Pons (tissue), 1 donor: ENCODE results near the gene EFL1.
A peak's percentile ranks its signal among the peaks of the same experiment; 100 is the strongest.
"Not testable (repeated sequence)": the region's sequence is repeated elsewhere in the genome, so short reads cannot be mapped to it uniquely, and the experiment has no call there.

Experiments
- DNase-seq: peaks from one replicate; pipeline ENCODE4 v3.0.0-alpha.2; 2016; ENCODE audit warnings: low spot score

Gene EFL1

DNA sequence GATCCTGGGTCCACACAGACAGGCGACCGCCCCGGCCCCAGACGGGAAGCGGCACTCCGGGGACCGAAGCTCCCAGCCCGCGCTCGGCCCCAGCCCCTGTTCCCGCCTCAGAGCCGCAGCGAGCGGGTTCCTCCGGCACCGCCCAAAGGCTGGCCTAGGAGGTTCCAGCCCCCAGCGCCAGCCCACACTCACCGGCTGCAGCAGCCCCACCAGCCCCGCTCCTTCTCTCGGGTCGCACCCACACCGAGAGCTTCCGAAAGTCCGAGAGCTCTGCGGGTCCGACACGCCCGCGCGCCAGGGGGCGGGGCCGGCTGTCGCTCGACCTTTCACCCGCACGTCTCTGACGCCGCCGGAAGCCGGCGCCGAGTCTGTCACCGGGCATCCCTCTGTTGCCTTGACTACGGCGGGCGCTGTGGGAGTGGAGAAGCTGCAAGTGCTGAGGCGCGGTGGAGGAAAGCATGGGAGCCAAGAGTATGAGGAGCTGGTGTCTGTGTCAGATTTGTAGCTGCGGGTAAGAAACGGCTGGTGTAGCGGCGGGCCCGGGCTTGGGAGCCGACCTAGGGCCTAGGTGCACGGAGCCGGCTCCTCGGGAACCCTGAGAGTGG, at the start of gene EFL1, which contains the start of gene SAXO2:
Gene EFL1 (minus strand): TSS at position 313 of the 605 bp plus-strand sequence. CDS start 956 bp downstream, outside the sequence.
Gene SAXO2 (plus strand): TSS at position 397 of the 605 bp plus-strand sequence. CDS start 62 bp downstream, at position 459.
- peak; percentile 88 for DNase-seq

DNA sequence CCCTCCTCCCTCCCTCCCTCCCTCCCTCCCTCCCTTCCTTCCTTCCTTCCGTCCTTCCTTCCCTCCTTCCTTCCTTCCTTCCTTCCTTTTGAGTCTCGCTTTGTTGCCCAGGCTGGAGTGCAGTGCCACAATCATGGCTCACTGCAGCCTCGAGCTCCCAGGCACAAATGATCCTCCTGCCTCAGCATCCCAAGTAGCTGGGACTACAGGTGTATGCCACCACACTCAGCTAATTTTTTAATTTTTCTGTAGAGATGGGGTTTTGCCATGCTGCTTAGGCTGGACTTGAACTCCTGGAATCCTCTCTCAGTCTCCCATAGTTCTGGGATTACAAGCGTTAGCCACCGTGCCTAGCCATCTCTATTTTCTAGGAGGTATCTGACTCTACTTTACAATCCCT, 48.8 kb upstream of the EFL1 start:
- DNase-seq: not testable (repeated sequence)

DNA sequence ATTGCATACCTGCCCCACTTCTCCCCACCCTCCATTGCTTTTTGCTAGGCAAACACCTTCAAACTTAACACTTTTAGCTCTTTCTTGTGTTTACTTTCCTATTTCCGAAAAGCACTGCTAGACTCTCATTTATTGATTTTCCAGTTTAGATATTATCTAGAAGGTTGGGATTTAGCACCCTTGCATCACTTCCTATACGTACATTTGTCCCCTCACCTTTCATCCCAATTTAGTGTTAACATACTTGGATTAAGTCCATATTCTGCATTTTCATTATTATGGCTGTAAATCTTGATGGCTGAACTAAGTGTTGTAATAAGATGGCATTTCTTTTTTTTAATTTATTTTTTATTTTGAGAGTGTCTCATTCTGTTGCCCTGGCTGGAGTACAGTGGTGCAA, 47.3 kb upstream of the EFL1 start:
- DNase-seq: no peak

DNA sequence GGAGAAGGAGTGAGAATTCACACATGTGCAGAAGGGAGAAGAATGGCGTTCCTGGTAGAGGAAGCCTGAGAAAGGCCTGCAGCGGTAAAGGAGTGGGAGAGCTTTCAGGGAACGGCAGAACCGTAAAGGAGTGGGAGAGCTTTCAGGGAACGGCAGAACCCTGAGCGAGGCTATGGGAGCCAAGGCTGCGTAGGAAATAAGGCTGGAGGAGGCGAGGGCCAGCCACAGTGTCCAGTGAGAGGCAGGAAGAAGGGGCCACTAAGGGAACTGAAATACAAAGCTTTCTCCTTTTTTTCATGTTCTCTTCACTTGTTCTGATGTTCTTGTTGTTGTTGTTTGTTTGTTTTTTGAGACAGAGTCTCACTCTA, 45.2 kb upstream of the EFL1 start:
- no peak for DNase-seq

DNA sequence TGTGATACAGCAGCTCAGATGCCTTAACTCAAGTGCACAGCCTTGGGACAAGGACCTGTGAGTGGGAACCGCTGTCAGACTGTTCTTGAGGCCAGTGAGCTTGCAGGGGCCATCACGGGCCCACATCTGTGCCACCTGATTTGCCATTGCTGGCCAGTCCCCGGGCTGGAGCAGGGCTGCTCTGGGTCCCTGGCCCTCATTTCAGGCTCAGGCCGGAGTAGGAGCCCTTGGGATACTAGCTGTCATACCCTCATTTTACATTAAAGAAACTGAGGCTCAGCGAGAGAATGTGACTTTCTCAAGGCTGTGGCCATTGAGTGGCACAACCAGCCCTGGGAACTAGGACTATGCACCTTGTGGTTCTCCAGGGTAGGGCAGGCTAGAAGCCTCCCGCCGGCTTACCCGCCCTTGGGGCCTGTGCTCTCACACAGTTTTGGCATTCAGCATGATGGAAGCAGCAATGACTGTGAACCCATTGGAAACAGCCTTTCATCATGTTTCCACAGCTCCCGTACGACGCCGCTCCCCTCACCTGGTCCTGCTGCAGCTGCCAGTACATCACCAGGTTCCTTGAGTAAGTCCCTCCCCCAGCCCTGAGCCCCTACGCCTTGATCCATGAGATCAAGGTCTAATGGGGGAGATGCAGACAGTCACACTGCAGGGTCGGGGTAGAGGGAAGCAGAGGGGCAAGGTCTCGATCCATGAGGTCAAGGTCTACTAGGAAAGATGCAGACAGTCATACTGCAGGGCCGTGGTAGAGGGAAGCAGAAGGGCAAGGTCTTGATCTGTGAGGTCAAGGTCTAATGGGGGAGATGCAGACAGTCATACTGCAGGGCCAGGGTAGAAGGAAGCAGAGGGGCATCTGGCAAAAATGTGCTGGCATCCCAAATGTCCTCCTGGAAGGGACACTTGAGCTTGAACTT, 44.5 kb upstream of the EFL1 start:
- DNase-seq: no peak

DNA sequence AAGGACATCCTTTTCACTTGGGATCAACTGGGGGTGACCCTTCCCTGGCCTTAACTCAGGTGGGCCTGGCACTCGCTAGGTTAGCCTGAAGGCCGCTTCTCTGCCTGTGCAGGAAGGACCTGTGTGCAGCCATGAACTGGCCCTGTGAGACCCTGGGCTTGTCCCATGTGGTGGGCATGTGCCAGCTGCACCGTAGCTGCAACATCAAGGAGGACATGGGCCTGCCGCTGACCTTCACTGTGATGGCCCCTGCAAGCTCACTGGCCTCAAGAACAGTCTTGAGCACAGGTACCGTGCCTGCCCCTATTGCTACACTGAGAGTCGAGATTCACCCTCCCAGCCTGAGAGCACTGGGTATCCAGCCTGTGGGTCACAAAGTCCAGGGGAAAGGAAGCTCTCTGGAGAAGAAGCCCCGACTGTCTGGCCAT, 43.1 kb upstream of the EFL1 start:
- DNase-seq: no peak

DNA sequence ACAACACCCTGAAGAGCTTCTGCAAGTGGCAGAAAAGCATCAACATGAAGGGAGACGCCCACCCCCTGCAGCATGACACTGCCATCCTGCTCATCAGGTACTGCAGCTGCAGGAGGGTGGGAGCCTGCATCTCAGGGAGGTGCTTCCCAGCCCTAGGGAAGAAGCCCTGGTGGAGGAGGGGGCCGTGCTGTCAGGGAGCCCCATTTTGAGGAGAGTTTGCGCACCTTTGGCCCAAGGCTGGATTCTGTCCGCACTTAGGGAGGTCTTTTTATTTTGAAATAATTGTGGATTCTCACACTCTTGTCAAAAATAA, 42.2 kb upstream of the EFL1 start:
- DNase-seq: no peak

DNA sequence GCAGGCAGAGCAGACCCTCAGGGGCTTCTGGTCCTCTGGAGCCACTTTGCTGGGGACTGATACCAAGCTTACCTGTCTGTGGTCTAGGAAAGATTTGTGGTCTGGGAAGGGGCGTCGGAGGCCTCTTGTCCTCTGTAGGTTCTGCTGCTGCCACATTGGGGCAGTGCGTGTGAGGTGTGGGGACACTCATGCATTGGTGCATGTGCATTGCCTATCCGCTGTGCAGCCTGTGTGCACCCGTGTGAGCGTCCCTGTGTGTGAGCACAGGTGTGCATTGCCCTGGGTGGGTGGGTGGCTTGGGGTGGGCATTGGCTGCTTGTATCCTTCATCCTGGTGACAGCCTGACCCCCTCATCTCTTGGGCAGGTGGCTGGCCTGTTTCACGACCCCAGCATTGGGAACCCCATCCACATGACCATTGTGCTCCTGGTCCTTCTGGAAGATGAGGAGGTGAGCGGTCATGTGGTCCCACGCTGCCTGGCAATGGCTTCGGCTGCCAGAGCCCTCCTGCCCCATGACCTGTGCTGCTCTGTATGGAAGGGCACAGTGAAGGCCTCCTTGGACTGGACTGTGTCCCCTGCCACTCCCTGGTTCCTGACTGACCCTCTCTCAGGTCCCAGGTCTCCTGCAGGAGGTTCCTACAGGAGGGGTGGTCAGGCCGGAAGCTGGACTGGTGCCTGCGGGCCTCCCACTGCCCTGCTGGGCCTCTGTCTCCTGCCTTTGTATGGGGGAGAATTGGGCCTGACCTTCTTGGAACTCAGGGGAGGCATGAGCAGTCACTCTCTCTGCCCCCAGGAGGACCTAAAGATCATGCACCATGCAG, 41.6 kb upstream of the EFL1 start:
- no peak for DNase-seq

DNA sequence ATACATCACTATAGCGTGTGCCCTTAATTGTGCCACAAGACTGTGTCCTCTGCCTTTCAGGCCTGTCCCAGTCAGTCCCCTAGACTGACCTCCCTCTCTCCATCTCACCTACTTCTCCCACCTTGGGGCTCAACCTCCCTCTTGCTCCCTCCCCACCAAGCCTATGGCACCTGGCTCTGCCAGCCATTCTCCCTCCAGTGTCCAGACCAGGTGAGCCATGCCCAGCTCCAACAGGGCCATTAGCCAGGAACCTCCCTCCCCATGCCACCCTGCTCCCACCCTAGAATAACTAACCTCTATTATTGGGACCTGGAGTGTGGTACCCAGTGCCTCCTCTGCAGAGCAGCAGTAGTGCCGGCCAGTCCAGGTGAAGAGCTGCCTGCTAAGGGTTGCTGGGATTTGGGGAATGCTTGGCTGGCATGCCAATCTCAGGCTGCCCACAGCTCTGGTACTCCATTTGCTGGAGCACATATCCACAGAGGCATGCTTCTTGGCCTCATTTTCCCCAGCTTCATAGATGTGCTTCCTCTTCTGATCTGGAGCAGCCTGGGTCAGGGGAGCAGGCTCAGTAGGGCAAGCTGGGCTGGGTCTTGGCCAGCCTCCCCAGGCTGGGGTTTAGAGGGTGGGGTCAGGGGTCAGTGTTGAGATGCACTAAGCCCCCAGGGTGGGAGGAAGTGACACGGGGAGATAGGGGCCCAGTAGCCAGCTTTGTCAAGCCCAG, 38.9 kb upstream of the EFL1 start:
- DNase-seq: no peak

DNA sequence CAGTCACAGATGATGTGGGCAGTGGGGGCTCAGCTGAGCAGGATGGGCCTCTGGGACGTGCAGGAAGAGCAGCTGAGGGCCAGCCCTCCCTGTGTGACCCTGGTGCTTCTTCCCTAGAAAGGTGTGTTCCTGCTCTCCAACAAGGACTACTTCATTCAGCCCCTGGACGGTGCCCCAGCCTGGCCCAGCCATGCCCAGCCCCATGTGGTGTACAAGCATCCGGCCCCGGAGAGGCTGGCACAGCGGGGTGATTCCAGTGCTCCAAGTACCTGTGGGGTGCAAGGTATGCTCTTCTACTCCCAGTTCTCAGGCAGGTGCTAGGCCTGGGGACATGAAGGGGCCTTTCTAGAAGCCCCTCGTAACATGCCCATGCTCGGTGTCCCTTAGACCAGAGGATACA, 38.3 kb upstream of the EFL1 start:
- no peak for DNase-seq

DNA sequence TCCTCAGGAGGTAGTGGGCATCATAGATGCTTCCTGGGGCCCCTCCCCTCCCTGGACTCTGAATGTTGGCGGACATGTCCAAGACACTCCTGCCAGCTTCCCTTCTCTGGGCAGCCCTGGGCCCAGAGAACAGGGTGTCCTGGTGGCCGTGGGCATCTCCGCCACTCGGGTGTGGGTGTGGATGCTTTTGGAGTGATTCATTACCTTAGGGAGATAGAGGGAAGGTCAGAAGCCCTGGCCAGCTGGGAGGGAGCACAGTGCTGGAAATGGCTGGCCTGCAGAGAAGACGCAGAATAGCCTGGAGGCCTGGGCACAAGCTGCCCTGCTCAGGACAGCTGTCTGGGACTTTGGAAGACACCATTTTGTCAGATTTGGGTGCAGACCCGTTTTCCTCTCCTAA, 37.8 kb upstream of the EFL1 start:
- not testable (repeated sequence) for DNase-seq

DNA sequence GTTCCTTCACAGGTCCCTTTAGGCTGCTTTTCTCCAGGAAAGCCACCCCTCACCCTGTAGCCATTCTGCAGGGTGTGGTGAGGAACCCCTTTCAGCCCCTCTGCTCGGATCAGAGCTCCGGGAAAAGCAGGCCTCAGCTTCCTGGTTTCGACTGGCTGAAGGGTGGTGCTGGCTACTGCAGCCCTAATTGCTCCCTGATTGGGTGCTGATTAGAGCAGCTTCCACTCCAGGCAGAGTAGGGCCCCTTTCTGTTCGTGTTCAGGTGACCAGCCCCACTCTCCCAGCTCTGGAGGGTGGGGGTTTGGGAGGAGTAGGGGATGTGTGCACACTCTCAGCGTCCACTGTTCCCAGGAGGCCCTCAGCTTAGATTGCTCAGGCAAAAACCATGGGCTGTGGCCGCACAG, 37.0 kb upstream of the EFL1 start:
- not testable (repeated sequence) for DNase-seq

DNA sequence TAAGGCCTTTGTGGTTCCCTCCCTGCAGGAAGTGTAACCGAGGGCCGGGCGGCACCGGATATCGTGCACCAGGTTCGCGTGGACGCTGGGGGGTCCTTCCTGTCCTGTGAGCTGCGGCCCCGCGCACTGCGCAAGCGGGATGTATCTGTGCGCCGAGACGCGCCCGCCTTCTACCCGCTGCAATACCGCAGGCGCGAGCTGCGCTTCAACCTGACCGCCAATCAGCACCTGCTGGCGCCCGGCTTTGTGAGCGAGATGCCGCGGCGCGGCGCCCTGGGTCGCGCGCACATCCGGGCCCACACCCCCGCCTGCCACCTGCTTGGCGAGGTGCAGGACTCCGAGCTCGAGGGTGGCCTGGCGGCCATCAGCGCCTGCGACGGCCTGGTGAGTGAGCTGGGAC, 36.0 kb upstream of the EFL1 start:
- no peak for DNase-seq

DNA sequence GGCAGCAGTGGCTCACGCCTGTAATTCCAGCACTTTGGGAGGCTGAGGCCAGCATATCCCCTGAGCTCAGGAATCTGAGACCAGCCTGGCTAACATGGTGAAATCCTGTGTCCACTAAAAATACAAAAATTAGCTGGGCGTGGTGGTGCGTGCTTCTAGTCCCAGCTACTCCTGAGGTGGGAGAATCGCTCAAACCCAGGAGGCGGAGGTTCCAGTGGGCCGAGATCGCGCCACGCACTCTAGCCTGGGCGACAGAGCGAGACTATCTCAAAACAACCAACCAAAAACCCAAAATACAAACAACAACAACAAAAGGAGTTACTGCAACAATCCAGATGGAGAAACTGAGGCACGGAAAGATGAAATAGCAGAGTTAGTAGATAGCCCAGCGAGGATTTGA, 35.5 kb upstream of the EFL1 start:
- DNase-seq: no peak

DNA sequence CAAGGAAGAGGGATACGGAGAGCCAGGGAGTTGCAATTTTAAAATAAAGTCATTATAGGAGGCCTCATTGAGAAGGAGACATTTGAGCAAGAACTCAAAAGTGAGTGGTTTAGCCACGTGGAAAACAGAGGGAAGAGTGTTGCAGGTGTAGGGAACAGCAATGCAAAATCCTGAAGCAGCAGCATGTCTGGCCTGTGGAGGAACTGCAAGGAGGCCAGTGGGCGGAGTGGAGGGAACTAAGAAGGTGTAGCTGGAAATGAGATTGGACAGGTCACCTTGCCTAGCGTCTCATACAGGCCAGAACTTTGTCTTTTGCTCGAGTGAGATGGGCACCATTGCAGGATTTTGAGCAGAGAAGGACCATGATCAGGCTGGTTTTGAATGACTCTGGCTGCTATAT, 35.0 kb upstream of the EFL1 start:
- no peak for DNase-seq

DNA sequence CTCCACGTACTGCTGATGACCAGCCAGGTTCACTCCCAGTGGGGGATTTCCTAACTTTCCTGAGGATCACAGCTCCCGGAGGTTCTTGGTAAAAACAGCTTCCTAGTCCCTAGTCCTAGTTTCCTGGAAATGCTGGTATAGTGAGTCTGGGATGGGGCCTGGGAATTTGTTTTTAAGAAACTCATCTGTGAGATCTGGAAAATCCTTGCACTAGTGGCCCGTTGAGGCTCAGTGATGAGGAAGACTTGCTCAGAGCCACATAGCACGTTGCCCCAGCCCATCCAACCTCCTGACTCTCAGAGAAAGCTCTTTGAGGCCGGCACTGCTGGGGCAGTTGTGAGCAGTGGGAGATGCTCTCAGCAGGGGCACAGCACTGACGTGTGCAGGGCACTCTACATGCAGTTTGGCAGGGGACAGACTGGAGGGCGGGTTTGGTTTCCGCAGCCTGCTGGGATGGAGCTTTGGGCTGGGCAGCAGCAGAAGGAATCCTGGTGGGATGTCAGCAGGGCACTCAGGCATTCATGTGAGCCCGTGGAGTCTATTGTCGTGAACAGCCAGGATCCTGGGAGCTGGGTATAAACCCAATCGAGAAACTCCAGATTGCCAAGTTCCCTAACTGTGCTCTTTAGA, 31.6 kb upstream of the EFL1 start:
- no peak for DNase-seq

DNA sequence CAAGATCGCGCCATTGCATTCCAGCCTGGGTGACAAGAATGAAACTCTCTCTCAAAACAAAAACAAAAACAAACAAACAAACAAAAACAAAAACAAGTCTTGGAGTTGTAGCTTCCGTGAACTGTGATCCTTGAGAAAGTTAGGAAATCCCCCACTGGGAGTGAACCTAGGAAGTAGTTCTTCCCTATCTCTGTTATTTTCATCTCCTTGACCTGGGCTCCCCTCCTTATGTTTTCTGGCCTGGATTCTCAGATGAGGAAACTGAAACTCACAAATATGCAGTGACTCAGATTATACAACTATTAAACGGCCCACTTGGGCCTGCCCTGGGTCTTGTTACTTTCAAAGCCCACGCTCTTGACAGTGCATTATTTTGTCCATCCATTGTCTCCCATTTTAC, 29.7 kb upstream of the EFL1 start:
- no peak for DNase-seq

DNA sequence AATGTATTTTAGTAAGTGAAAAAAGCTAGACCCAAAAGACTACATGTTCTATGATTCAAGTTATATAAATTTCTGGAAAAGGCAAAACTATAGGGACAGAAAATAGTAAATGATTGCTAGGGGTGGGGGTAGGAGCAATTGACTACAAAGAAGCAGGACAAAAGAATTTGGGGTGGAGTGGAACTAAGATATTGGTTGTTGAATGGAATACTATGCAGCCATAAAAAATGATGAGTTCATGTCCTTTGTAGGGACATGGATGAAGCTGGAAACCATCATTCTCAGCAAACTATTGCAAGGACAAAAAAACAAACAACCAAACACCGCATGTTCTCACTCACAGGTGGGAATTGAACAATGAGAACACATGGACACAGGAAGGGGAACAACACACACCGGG, 25.7 kb upstream of the EFL1 start:
- DNase-seq: not testable (repeated sequence)

DNA sequence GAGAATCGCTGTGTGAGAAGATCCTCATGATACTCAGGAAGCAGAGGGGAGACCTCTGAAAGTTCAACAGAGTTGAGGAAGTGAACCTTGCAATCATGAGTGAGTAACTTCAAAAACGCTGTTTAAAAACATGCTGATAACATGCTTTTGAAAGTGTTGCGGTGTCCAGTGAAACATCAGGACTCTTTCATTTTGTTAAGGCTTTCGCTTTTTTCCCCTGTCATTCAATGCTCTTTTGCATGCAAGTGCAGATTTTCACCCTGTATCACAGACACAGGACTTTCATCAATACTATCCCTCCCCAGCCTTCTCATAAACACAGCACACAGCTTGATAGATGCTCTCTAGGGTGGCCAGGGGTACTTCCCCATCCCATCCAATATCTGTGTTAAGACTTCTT, 23.9 kb upstream of the EFL1 start:
- DNase-seq: peak; percentile 36

DNA sequence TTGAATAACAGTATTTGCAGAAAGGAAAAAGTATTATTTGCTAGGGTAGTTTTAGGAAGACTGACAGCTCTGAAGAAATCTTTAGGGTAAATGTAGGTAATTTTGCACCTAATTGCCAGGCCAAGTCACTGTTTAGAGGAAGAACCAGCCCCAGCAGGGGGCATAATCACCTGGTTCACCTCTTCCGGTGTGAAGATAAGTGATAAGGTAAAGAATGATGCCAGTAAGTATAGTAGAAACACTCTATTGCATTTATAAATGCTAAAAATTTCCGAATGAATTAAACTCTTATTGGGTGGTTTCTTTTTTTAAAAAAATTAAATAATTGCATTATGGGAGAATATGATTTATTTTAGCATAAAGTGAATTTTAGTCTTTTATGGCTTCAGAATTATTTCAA, 21.8 kb upstream of the EFL1 start:
- DNase-seq: not testable (repeated sequence)

DNA sequence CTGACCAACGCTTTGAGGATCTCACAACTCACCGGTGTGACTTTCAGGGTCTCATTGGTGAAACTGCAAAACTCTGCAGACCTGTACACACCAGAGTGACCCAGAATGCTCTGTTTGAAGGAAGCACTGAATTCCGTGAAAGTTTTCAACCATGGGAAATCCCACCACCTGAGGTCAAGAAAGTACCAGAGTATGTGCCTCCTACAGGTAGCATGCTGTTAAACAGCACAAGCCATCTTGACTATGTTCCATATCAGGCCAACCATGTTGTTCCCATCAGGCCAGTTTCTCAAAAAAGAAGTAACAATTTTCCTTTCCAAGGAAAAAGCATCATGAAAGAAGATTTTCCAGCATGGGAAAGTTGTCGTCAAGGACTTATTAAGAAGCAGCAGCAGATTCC, 19.9 kb upstream of the EFL1 start:
- not testable (repeated sequence) for DNase-seq

DNA sequence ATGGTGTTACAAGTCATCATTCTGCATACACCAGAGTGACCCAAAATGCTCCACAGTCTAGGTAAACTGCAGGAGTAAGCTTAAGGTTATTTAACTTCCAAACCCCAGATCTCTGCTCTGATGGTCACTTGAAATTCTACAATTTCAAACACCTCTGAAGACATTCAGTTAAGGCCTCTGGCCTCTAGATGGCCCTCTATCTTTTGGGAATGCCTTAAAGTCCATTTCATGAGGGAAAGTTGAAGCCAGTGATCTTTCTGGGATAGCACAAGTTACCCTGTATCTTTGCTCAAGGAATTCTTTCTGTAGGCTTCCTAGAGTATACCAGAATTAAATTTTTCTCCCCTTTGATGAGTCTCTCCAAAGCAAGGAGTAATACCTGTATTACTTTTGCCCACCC, 18.7 kb upstream of the EFL1 start:
- not testable (repeated sequence) for DNase-seq
